ENCODE data around the gene EXOC8. TPM values are rescaled to one million over a fixed set of nuclear protein-coding genes. Genes with fewer than 3 reads are reported as not detected.

EXOC8 gene
- total and polyA plus RNA-seq, 2 of the 8 experiments (the other 6 are each of a cell fraction or from before 2014, with no cell fraction given): 2.0 to 9.8 TPM

GRCh38 chr1:231318568-231318967 lies 19.1 kb downstream of the EXOC8 start:
- H3K9ac ChIP-seq (replicated peaks in 1 of 4; ENCODE audit: extremely low read depth in 1 of 4, low read depth in 3 of 4, low read length in 3 of 4): no peak overlapping the region
- no peak overlapping the region for H3K4me2 ChIP-seq (ENCODE audit: insufficient read depth in 1 of 2, low read depth in 2 of 2, low read length in 2 of 2)
- H3K23ac ChIP-seq (ENCODE audit: insufficient read length): no peak overlapping the region
- no peak overlapping the region for H2BK120ac ChIP-seq (replicated peaks; ENCODE audit: low read depth, low read length)
- no peak overlapping the region for H2BK5ac ChIP-seq (ENCODE audit: low read depth, low read length)
- H2BK12ac ChIP-seq (ENCODE audit: low read depth, low read length): no peak overlapping the region
- H3K4me3 ChIP-seq (ENCODE audit: extremely low read depth in 1 of 4, insufficient read depth in 2 of 4, low read depth in 3 of 4, low read length in 4 of 4): no peak overlapping the region
- H3K18ac ChIP-seq (ENCODE audit: extremely low read depth, low read length): no peak overlapping the region
- FAIRE-seq (no peak), DNase-seq (ENCODE audit: low read depth in 1 of 2, low spot score in 2 of 2) (no peak)
- no peaks in the 10 kb centered on the region for H3K36me3 ChIP-seq (ENCODE audit: control insufficient read depth in 2 of 4, insufficient read depth in 4 of 4, low read length in 3 of 4)
- H2BK15ac ChIP-seq (ENCODE audit: low read length): no peak overlapping the region
- H3K27me3 ChIP-seq (replicated peaks in 1 of 4; ENCODE audit: control insufficient read depth in 3 of 4, extremely low read depth in 1 of 4, insufficient read depth in 3 of 4, low read length in 3 of 4): no peaks in the 10 kb centered on the region
- POLR2A ChIA-PET (ENCODE audit: partially characterized antibody): interaction anchor here (0.9 to 2.3 kb wide), 2 partner anchors 10 to 18 kb away, joined by 3 to 7 read pairs; no protein-coding TSS in a partner anchor
- H4K8ac ChIP-seq (ENCODE audit: extremely low read depth, insufficient read depth, low read length): no peak overlapping the region
- H2AFZ ChIP-seq (ENCODE audit: low read length): no peak overlapping the region
- H3K4me1 ChIP-seq (replicated peaks in 1 of 4; ENCODE audit: control insufficient read depth in 3 of 4, insufficient read depth in 4 of 4, low read length in 3 of 4): no peaks in the 10 kb centered on the region
- peaks cover 0 to 4% of the 10 kb centered on the region in 2 experiments; a peak in 1 of 4 replicates for H3K9me3 ChIP-seq (ENCODE audit: insufficient read depth in 2 of 2, low read depth in 1 of 2, low read length in 1 of 2)
- no peak overlapping the region for H4K91ac ChIP-seq (replicated peaks; ENCODE audit: insufficient read length, low read length)
- H2AK5ac ChIP-seq (ENCODE audit: low read depth, low read length): no peak overlapping the region
- no peak overlapping the region for H3K14ac ChIP-seq (ENCODE audit: insufficient read length)
- no peak overlapping the region for H3K56ac ChIP-seq (replicated peaks; ENCODE audit: insufficient read length, low read depth, low read length)
- no peak overlapping the region for H2BK20ac ChIP-seq (ENCODE audit: low read length)
- H4K5ac ChIP-seq (ENCODE audit: insufficient read length, low read depth, low read length): no peak overlapping the region
- 84% methylated on average over 4 of the region's 4 CpGs; no CpG with 5 or more reads in 1 of the 2 experiments for WGBS, 2 experiments (ENCODE audit: extremely low coverage in 1 of 2, insufficient coverage in 1 of 2, insufficient read length in 1 of 2, insufficient replicate concordance in 2 of 2, low coverage in 1 of 2, low lambda C conversion rate in 2 of 2, missing lambda C conversion rate in 1 of 2)
- H4K20me1 ChIP-seq (replicated peaks in 1 of 2; ENCODE audit: control insufficient read depth in 1 of 2, insufficient read depth in 2 of 2, low read length in 2 of 2): no peaks in the 10 kb centered on the region
- TF ChIP-seq ZNF274 (IDR thresholded peaks at IDR 0.05; ENCODE audit: borderline replicate concordance, extremely low read depth, low read length) (no peak), EZH2 (IDR thresholded peaks at IDR 0.05; ENCODE audit: low read depth, low read length, severe bottlenecking) (no peak), HDAC6 (IDR thresholded peaks at IDR 0.05; ENCODE audit: low read depth, low read length) (no peak), SIN3A (conservative IDR thresholded peaks at IDR 0.05 in 1 of 2, IDR thresholded peaks at IDR 0.05 in 1 of 2; ENCODE audit: low read depth in 1 of 2, low read length in 2 of 2) (no peak), CHD2 (IDR thresholded peaks at IDR 0.05; ENCODE audit: low read length) (no peak), ASH2L (IDR thresholded peaks at IDR 0.05; ENCODE audit: low read length) (no peak), GABPA (IDR thresholded peaks at IDR 0.05; ENCODE audit: borderline replicate concordance, insufficient read depth, low read length) (no peak)
- no peak overlapping the region for H3K27ac ChIP-seq (ENCODE audit: low read depth, low read length)
- CTCF ChIA-PET (ENCODE audit: partially characterized antibody): interaction anchor here (0.9 to 6.7 kb wide), 2 partner anchors 37 to 272 kb away, joined by 3 to 23 read pairs; no protein-coding TSS in a partner anchor
- H3K23me2 ChIP-seq (ENCODE audit: low read depth, low read length): no peaks in the 10 kb centered on the region
- H3K79me1 ChIP-seq (ENCODE audit: low read depth, low read length): no peaks in the 10 kb centered on the region
- no peaks in the 10 kb centered on the region for H3K79me2 ChIP-seq (ENCODE audit: control insufficient read depth in 1 of 2, insufficient read depth in 2 of 2, low read length in 2 of 2)
- no peak overlapping the region for H3K4ac ChIP-seq (replicated peaks; ENCODE audit: insufficient read length, low read depth, low read length)
